Right lobe of liver (tissue), 6 donors: ENCODE results near the gene TCHH. TPM values are rescaled to one million over a fixed set of nuclear protein-coding genes. Genes with fewer than 3 reads are reported as not detected.
A peak's percentile ranks its signal among the peaks of the same experiment; 100 is the strongest.

Experiments
- ATAC-seq, 4 donors: fragments of 200-7000 bp; cut with Tn5 transposase; one replicate each; pipeline ENCODE4 v1.9.1; 2020; ENCODE audit warnings: mild to moderate bottlenecking in 4 of 4, moderate library complexity in 4 of 4
- DNase-seq, 3 donors: peaks; one replicate each; pipeline ENCODE4 v3.0.0-alpha.2; 2020
- H3K27ac ChIP-seq, 3 donors: fragments of 200-600 bp; one replicate each; pipeline ENCODE4 v1.8.0; 2022
- H3K27me3 ChIP-seq, 2 donors: fragments of 200-600 bp; one replicate each; pipeline ENCODE4 v1.8.0; 2022
- H3K36me3 ChIP-seq, 4 donors: fragments of 200-600 bp; sonication (generic) in 1 of 4; one replicate each; pipeline versions ENCODE4 v1.5.1 to v1.8.0; 2017 to 2022; ENCODE audit warnings: control low read depth in 1 of 4
- H3K4me1 ChIP-seq, 4 donors: fragments of 200-600 bp; sonication (generic) in 1 of 4; one replicate each; pipeline versions ENCODE4 v1.5.1 to v1.8.0; 2017 to 2022; ENCODE audit warnings: control low read depth in 1 of 4
- H3K4me3 ChIP-seq, 3 donors: fragments of 200-600 bp; one replicate each; pipeline ENCODE4 v1.8.0; 2022
- H3K9me3 ChIP-seq, 4 donors: fragments of 200-600 bp; sonication (generic) in 1 of 4; one replicate each; pipeline versions ENCODE4 v1.5.1 to v1.8.0; 2017 to 2022; ENCODE audit warnings: control low read depth in 1 of 4
- CTCF ChIP-seq, 4 donors: fragments of 200-600 bp in 3 of 4; fragments of 450-650 bp in 1 of 4; IDR thresholded peaks; one replicate each; pipeline versions ENCODE4 v1.5.1 to v1.8.0; 2016 to 2022; ENCODE audit warnings: antibody characterized with exemption in 4 of 4, mild to moderate bottlenecking in 2 of 4
- POLR2A ChIP-seq: fragments of 450-650 bp; IDR thresholded peaks from one replicate; pipeline ENCODE4 v1.6.1; 2017; ENCODE audit warnings: antibody characterized with exemption, mild to moderate bottlenecking
- intact Hi-C, 2 donors: fragments of 100-400 bp; cut with DNase I; formaldehyde crosslinking; loops; one replicate each; pipeline versions ENCODE4 v1.11.2 to v1.14.1; 2022
- small RNA-seq, 2 experiments: library from RNA; depleted of rRNA; stranded (forward); fragments of <200 nt; gene quantifications; one replicate each; pipeline ENCODE3, GENCODE V24; 2016
- total RNA-seq, 6 experiments: library from RNA; depleted of rRNA in 2 of 6; stranded (reverse); fragments of >200 nt in 2 of 6; fragmentation: NEBNext Ultra II Directional in 3 of 6; extraction: Animal tissue kit (Norgen Biotek cat#: 25700) in 3 of 6; gene quantifications; one replicate each; pipeline versions ENCODE4 v1.1.0 to v1.2.4, GENCODE V29; 2016 to 2023
- donor health status: DM: no; HTN: yes; CAD: no.
- donor health status: DM: no; HTN: no; CAD: no.
- donor health status: DM: no; HTN: no; CAD: no.
- donor health status: DM: no; HTN: yes; CAD: no.
- donor health status: DM: no; HTN: yes; CAD: no.

TCHH gene
- total RNA-seq, 6 experiments from 2014 or later = 0.02 to 0.25 (median 0.12) TPM; not detected in 2

- intact Hi-C loops = no loop called here
- no peak for TF ChIP-seq POLR2A
- no peak for TF ChIP-seq CTCF (IDR thresholded peaks at IDR 0.05)
- no peak overlapping the region for H3K27ac ChIP-seq
Observed at GRCh38 chr1:152061952-152062351, 53.3 kb downstream of the TCHH start.

More at GRCh38 chr1:152061952-152062351, 53.3 kb downstream of the TCHH start:
- H3K36me3 ChIP-seq = no peaks in the 10 kb centered on the region
- H3K9me3 ChIP-seq = no peaks in the 10 kb centered on the region
- DNase-seq (no peak), ATAC-seq (peak in 1 of 4 donors; percentile 16)
- H3K4me3 ChIP-seq = no peak overlapping the region
- H3K4me1 ChIP-seq = no peaks in the 10 kb centered on the region
- H3K27me3 ChIP-seq = no peaks in the 10 kb centered on the region

Small RNA genes lying within 50 kb of the gene (small RNA-seq; reads per million reads assigned to genes)
- 0 reads per million in 2 experiments for gene SPTLC1P4

Other genes with a start within 250 kb of the TCHH start
- 10 to 100 TPM in 2 of 6 experiments, 1 to 10 TPM in 4; 8.5 to 19.1 (median 9.2) TPM for gene THEM4, start 205.9 kb downstream of the TCHH start, total RNA-seq
- 100 to 1,000 TPM in 1 of 6 experiments, 10 to 100 TPM in 5; 48.5 to 192 (median 61.7) TPM for gene S100A10, start 121.6 kb downstream of the TCHH start, total RNA-seq
- 10 to 100 TPM; 11.0 to 68.5 (median 25.3) TPM for gene S100A11, start 78.4 kb downstream of the TCHH start, total RNA-seq
- not detected for gene TCHHL1, start 26.4 kb downstream of the TCHH start, total RNA-seq
- not detected for gene RPTN, start 43.8 kb upstream of the TCHH start, total RNA-seq
- gene HRNR, start 108.7 kb upstream of the TCHH start, total RNA-seq = not detected
- not detected for gene FLG, start 209.8 kb upstream of the TCHH start, total RNA-seq
- not detected for gene FLG2, start 244.6 kb upstream of the TCHH start, total RNA-seq